ENCODE data around the gene KLK1. TPM values are rescaled to one million over a fixed set of nuclear protein-coding genes. Genes with fewer than 3 reads are reported as not detected.

Gene KLK1
- total RNA-seq = 1 to 10 TPM in 1 of 2 donors, under 1 TPM in 1; 0.50 to 1.3 TPM
- 1 to 10 TPM in 1 of 2 donors, not detected in 1; 2.0 TPM for polyA plus RNA-seq (ENCODE audit: insufficient read length in 2 of 2)
- long read RNA-seq, donor 1, partial matches to known transcripts = 0 of 1 reads
- long read RNA-seq, donor 1, other reads (novel, unspliced or antisense) = 0 of 1 reads
- long read RNA-seq, donor 2 = 0 reads
- long read RNA-seq, donor 3 = 0 reads
- long read RNA-seq, donor 4, partial matches to known transcripts = 0 of 1 reads
- long read RNA-seq, donor 4, other reads (novel, unspliced or antisense) = 0 of 1 reads

- Histone ChIP-seq H3K4me1 (ENCODE audit: control insufficient read depth, insufficient read depth, low read length) (peaks cover 1% of the 10 kb centered on the region), H3K9me3 (ENCODE audit: control insufficient read depth, insufficient read depth, low read length) (no peaks in the 10 kb centered on the region), H3K27me3 (ENCODE audit: control insufficient read depth, insufficient read depth, low read length) (peaks cover 52% of the 10 kb centered on the region), H3K36me3 (ENCODE audit: control insufficient read depth, insufficient read depth, low read length) (no peaks in the 10 kb centered on the region), H3K4me3 (ENCODE audit: low read depth, low read length) (no peak within 1 kb of the TSS), H3K27ac (ENCODE audit: low read depth, low read length) (no peak within 1 kb of the TSS)
- DNase-seq (ENCODE audit: low read depth in 4 of 6, low spot score in 6 of 6) = no peak
- 77% methylated on average over 6 of the region's 14 CpGs for whole genome bisulfite sequencing (ENCODE audit: insufficient coverage)
Observed at GRCh38 chr19:50823389-50824042, at the start of gene KLK1. TSS of gene KLK1 (minus strand) at chr19:50823787. CDS start at chr19:50823748, 39 bp downstream.

GRCh38 chr19:50873056-50873455 is 49.5 kb upstream of the KLK1 start, which contains the start of gene KLK2:
TSS of gene KLK2 (plus strand) at chr19:50873439. CDS start at chr19:50873474, 35 bp downstream.
- Histone ChIP-seq H3K36me3 (ENCODE audit: control insufficient read depth, insufficient read depth, low read length) (no peaks in the 10 kb centered on the region), H3K27me3 (ENCODE audit: control insufficient read depth, insufficient read depth, low read length) (peaks cover 22% of the 10 kb centered on the region), H3K4me1 (ENCODE audit: control insufficient read depth, insufficient read depth, low read length) (no peaks in the 10 kb centered on the region), H3K4me3 (ENCODE audit: low read depth, low read length) (no peak within 1 kb of the TSS), H3K27ac (ENCODE audit: low read depth, low read length) (no peak within 1 kb of the TSS), H3K9me3 (ENCODE audit: control insufficient read depth, insufficient read depth, low read length) (no peaks in the 10 kb centered on the region)
- DNase-seq (ENCODE audit: low read depth in 4 of 6, low spot score in 6 of 6) = no peak
- 75% methylated on average over 2 of the region's 3 CpGs for WGBS (ENCODE audit: insufficient coverage)

- H3K27me3 ChIP-seq (ENCODE audit: control insufficient read depth, insufficient read depth, low read length) = peaks cover 20% of the 10 kb centered on the region
- no peaks in the 10 kb centered on the region for H3K36me3 ChIP-seq (ENCODE audit: control insufficient read depth, insufficient read depth, low read length)
- 59% methylated on average over 24 of the region's 26 CpGs for WGBS (ENCODE audit: insufficient coverage)
- no peak for DNase-seq (ENCODE audit: low read depth in 4 of 6, low spot score in 6 of 6)
- H3K27ac ChIP-seq (ENCODE audit: low read depth, low read length) = no peak overlapping the region
- H3K9me3 ChIP-seq (ENCODE audit: control insufficient read depth, insufficient read depth, low read length) = no peaks in the 10 kb centered on the region
- no peaks in the 10 kb centered on the region for H3K4me1 ChIP-seq (ENCODE audit: control insufficient read depth, insufficient read depth, low read length)
- no peak overlapping the region for H3K4me3 ChIP-seq (ENCODE audit: low read depth, low read length)
Observed at GRCh38 chr19:50870417-50871089, 47.0 kb upstream of the KLK1 start.

GRCh38 chr19:50869479-50869878 is 45.9 kb upstream of the KLK1 start:
- no peaks in the 10 kb centered on the region for H3K36me3 ChIP-seq (ENCODE audit: control insufficient read depth, insufficient read depth, low read length)
- no peaks in the 10 kb centered on the region for H3K4me1 ChIP-seq (ENCODE audit: control insufficient read depth, insufficient read depth, low read length)
- no peak overlapping the region for H3K27ac ChIP-seq (ENCODE audit: low read depth, low read length)
- no peaks in the 10 kb centered on the region for H3K9me3 ChIP-seq (ENCODE audit: control insufficient read depth, insufficient read depth, low read length)
- H3K4me3 ChIP-seq (ENCODE audit: low read depth, low read length) = no peak overlapping the region
- 97% methylated on average over 3 of the region's 4 CpGs for WGBS (ENCODE audit: insufficient coverage)
- DNase-seq (ENCODE audit: low read depth in 4 of 6, low spot score in 6 of 6) = no peak
- peaks cover 13% of the 10 kb centered on the region for H3K27me3 ChIP-seq (ENCODE audit: control insufficient read depth, insufficient read depth, low read length)

- no peak for DNase-seq (ENCODE audit: low read depth in 4 of 6, low spot score in 6 of 6)
- Histone ChIP-seq H3K36me3 (ENCODE audit: control insufficient read depth, insufficient read depth, low read length) (no peaks in the 10 kb centered on the region), H3K27me3 (ENCODE audit: control insufficient read depth, insufficient read depth, low read length) (peaks cover 13% of the 10 kb centered on the region), H3K4me3 (ENCODE audit: low read depth, low read length) (no peak overlapping the region), H3K27ac (ENCODE audit: low read depth, low read length) (no peak overlapping the region), H3K4me1 (ENCODE audit: control insufficient read depth, insufficient read depth, low read length) (no peaks in the 10 kb centered on the region), H3K9me3 (ENCODE audit: control insufficient read depth, insufficient read depth, low read length) (no peaks in the 10 kb centered on the region)
- WGBS (ENCODE audit: insufficient coverage) = 95% methylated on average over 3 of the region's 7 CpGs
Observed at GRCh38 chr19:50861496-50862286, 38.1 kb upstream of the KLK1 start.

- peaks cover 17% of the 10 kb centered on the region for H3K27me3 ChIP-seq (ENCODE audit: control insufficient read depth, insufficient read depth, low read length)
- DNase-seq (ENCODE audit: low read depth in 4 of 6, low spot score in 6 of 6) = no peak
- no peaks in the 10 kb centered on the region for H3K36me3 ChIP-seq (ENCODE audit: control insufficient read depth, insufficient read depth, low read length)
- H3K9me3 ChIP-seq (ENCODE audit: control insufficient read depth, insufficient read depth, low read length) = no peaks in the 10 kb centered on the region
- H3K27ac ChIP-seq (ENCODE audit: low read depth, low read length) = no peak overlapping the region
- no peaks in the 10 kb centered on the region for H3K4me1 ChIP-seq (ENCODE audit: control insufficient read depth, insufficient read depth, low read length)
- WGBS (ENCODE audit: insufficient coverage) = 77% methylated on average over 4 of the region's 5 CpGs
- no peak overlapping the region for H3K4me3 ChIP-seq (ENCODE audit: low read depth, low read length)
Observed at GRCh38 chr19:50861010-50861409, 37.4 kb upstream of the KLK1 start.

GRCh38 chr19:50859849-50860248 is 36.3 kb upstream of the KLK1 start:
- no peak overlapping the region for H3K4me3 ChIP-seq (ENCODE audit: low read depth, low read length)
- WGBS (ENCODE audit: insufficient coverage) = no CpG with 5 or more reads among the region's 4 CpGs
- no peaks in the 10 kb centered on the region for H3K36me3 ChIP-seq (ENCODE audit: control insufficient read depth, insufficient read depth, low read length)
- no peaks in the 10 kb centered on the region for H3K4me1 ChIP-seq (ENCODE audit: control insufficient read depth, insufficient read depth, low read length)
- no peak overlapping the region for H3K27ac ChIP-seq (ENCODE audit: low read depth, low read length)
- H3K9me3 ChIP-seq (ENCODE audit: control insufficient read depth, insufficient read depth, low read length) = no peaks in the 10 kb centered on the region
- DNase-seq (ENCODE audit: low read depth in 4 of 6, low spot score in 6 of 6) = no peak
- peaks cover 17% of the 10 kb centered on the region for H3K27me3 ChIP-seq (ENCODE audit: control insufficient read depth, insufficient read depth, low read length)

GRCh38 chr19:50858886-50859285 is 35.3 kb upstream of the KLK1 start:
- WGBS (ENCODE audit: insufficient coverage) = 26% methylated on average over 7 of the region's 7 CpGs
- H3K27me3 ChIP-seq (ENCODE audit: control insufficient read depth, insufficient read depth, low read length) = peaks cover 20% of the 10 kb centered on the region
- H3K27ac ChIP-seq (ENCODE audit: low read depth, low read length) = no peak overlapping the region
- DNase-seq (ENCODE audit: low read depth in 4 of 6, low spot score in 6 of 6) = no peak
- H3K36me3 ChIP-seq (ENCODE audit: control insufficient read depth, insufficient read depth, low read length) = no peaks in the 10 kb centered on the region
- H3K4me3 ChIP-seq (ENCODE audit: low read depth, low read length) = no peak overlapping the region
- H3K4me1 ChIP-seq (ENCODE audit: control insufficient read depth, insufficient read depth, low read length) = no peaks in the 10 kb centered on the region
- no peaks in the 10 kb centered on the region for H3K9me3 ChIP-seq (ENCODE audit: control insufficient read depth, insufficient read depth, low read length)

GRCh38 chr19:50857366-50857765 is 33.8 kb upstream of the KLK1 start:
- Histone ChIP-seq H3K4me3 (ENCODE audit: low read depth, low read length) (no peak overlapping the region), H3K4me1 (ENCODE audit: control insufficient read depth, insufficient read depth, low read length) (no peaks in the 10 kb centered on the region), H3K36me3 (ENCODE audit: control insufficient read depth, insufficient read depth, low read length) (no peaks in the 10 kb centered on the region), H3K27ac (ENCODE audit: low read depth, low read length) (no peak overlapping the region), H3K27me3 (ENCODE audit: control insufficient read depth, insufficient read depth, low read length) (peaks cover 17% of the 10 kb centered on the region), H3K9me3 (ENCODE audit: control insufficient read depth, insufficient read depth, low read length) (no peaks in the 10 kb centered on the region)
- DNase-seq (ENCODE audit: low read depth in 4 of 6, low spot score in 6 of 6) = no peak
- WGBS (ENCODE audit: insufficient coverage) = 60% methylated on average over 5 of the region's 6 CpGs
